Measurements from ENCODE around the gene ACADS.
A peak's percentile ranks its signal among the peaks of the same experiment; 100 is the strongest.

Gene ACADS

GRCh38 chr12:120686690-120687577 is 38.7 kb upstream of the ACADS start, which contains the start of gene MLEC (continued):
- TF ChIP-seq, protein P1, sequence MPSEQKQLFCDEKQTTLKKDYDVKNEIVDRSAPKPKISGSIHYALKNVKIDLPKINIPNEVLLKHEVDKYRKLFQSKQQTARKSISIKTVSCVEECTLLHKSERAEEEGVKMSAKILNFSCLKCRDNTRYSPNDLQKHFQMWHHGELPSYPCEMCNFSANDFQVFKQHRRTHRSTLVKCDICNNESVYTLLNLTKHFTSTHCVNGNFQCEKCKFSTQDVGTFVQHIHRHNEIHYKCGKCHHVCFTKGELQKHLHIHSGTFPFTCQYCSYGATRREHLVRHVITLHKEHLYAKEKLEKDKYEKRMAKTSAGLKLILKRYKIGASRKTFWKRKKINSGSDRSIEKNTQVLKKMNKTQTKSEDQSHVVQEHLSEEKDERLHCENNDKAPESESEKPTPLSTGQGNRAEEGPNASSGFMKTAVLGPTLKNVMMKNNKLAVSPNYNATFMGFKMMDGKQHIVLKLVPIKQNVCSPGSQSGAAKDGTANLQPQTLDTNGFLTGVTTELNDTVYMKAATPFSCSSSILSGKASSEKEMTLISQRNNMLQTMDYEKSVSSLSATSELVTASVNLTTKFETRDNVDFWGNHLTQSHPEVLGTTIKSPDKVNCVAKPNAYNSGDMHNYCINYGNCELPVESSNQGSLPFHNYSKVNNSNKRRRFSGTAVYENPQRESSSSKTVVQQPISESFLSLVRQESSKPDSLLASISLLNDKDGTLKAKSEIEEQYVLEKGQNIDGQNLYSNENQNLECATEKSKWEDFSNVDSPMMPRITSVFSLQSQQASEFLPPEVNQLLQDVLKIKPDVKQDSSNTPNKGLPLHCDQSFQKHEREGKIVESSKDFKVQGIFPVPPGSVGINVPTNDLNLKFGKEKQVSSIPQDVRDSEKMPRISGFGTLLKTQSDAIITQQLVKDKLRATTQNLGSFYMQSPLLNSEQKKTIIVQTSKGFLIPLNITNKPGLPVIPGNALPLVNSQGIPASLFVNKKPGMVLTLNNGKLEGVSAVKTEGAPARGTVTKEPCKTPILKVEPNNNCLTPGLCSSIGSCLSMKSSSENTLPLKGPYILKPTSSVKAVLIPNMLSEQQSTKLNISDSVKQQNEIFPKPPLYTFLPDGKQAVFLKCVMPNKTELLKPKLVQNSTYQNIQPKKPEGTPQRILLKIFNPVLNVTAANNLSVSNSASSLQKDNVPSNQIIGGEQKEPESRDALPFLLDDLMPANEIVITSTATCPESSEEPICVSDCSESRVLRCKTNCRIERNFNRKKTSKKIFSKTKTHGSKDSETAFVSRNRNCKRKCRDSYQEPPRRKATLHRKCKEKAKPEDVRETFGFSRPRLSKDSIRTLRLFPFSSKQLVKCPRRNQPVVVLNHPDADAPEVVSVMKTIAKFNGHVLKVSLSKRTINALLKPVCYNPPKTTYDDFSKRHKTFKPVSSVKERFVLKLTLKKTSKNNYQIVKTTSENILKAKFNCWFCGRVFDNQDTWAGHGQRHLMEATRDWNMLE (tag by site-specific recombination; conservative IDR thresholded peaks at IDR 0.05; ENCODE audit: low read depth): peak; percentile 74
- TF ChIP-seq ZNF654 (tag by site-specific recombination; IDR thresholded peaks at IDR 0.05; ENCODE audit: low read depth) (0 out of 2 replicates have a peak, but pooled peaks have one; percentile 9), ZNF792 (tag by site-specific recombination; IDR thresholded peaks at IDR 0.05) (no peak), SP2 (tag by site-specific recombination; IDR thresholded peaks at IDR 0.05) (peak; percentile 90), ZIC2 (tag by site-specific recombination; IDR thresholded peaks at IDR 0.05) (no peak; the same call in 1 of the 2 replicates), ZSCAN18 (tag by site-specific recombination; IDR thresholded peaks at IDR 0.05) (no peak), ZBTB11 (tag by site-specific recombination; conservative IDR thresholded peaks at IDR 0.05; ENCODE audit: low read depth) (peak; percentile 100), KLF10 (tag by site-specific recombination; IDR thresholded peaks at IDR 0.05) (peak; percentile 89), PRDM4 (tag by site-specific recombination; IDR thresholded peaks at IDR 0.05) (peak; percentile 59), ZNF580 (tag by site-specific recombination; IDR thresholded peaks at IDR 0.05) (peak; percentile 98), ZNF37A (tag by site-specific recombination; IDR thresholded peaks at IDR 0.05) (no peak), ZNF843 (tag by site-specific recombination; IDR thresholded peaks at IDR 0.05) (peak; percentile 72), ZNF416 (tag by site-specific recombination; IDR thresholded peaks at IDR 0.05) (no peak), ZNF549 (tag by site-specific recombination; IDR thresholded peaks at IDR 0.05) (no peak), ZFP3 (tag by site-specific recombination; IDR thresholded peaks at IDR 0.05; ENCODE audit: low read depth) (no peak), ZNF335 (tag by site-specific recombination; conservative IDR thresholded peaks at IDR 0.05) (no peak; the same call in 1 of the 2 replicates), ZNF302 (tag by site-specific recombination; IDR thresholded peaks at IDR 0.05; ENCODE audit: low read depth) (no peak), ZBTB17 (tag by site-specific recombination; IDR thresholded peaks at IDR 0.05) (peak; percentile 96), AEBP2 (tag by site-specific recombination; IDR thresholded peaks at IDR 0.05; ENCODE audit: borderline replicate concordance) (no peak), ZNF354C (tag by site-specific recombination; IDR thresholded peaks at IDR 0.05; ENCODE audit: borderline replicate concordance, low read depth) (no peak), GLIS1 (tag by site-specific recombination; IDR thresholded peaks at IDR 0.05) (peak; percentile 62; the same call in 1 of the 2 replicates), ZNF350 (tag by site-specific recombination; IDR thresholded peaks at IDR 0.05) (no peak), ZNF10 (tag by site-specific recombination; IDR thresholded peaks at IDR 0.05) (peak; percentile 25; the same call in 1 of the 2 replicates)

All from HEK293 (cell line).